HG03039 (cell line): ENCODE data around the gene S100Z.
"Not testable (repeated sequence)": the region's sequence is repeated elsewhere in the genome, so short reads cannot be mapped to it uniquely, and the experiment has no call there.

Experiments used
- ATAC-seq: cut with Tn5 transposase; IDR thresholded peaks from one replicate; pipeline ENCODE4 v1.9.1; 2021; ENCODE audit warnings: mild to moderate bottlenecking, moderate library complexity; ENCODE audit not compliant: unreplicated experiment

S100Z gene

GRCh38 chr5:76849419-76850291, at the start of gene S100Z:
TSS of gene S100Z (plus strand) at chr5:76850014. CDS start at chr5:76875360, 25,346 bp downstream.
- no peak for ATAC-seq

GRCh38 chr5:76800579-76800978, 49.2 kb upstream of the S100Z start:
- ATAC-seq: no peak

GRCh38 chr5:76801159-76801802, 48.5 kb upstream of the S100Z start:
- ATAC-seq: no peak

- no peak for ATAC-seq
These were observed 48.0 kb upstream of the S100Z start for GRCh38 chr5:76801803-76802195.

- ATAC-seq: no peak
These were observed 45.5 kb upstream of the S100Z start for GRCh38 chr5:76804266-76804665.

GRCh38 chr5:76805821-76806505, 43.9 kb upstream of the S100Z start:
- ATAC-seq: no peak

- no peak for ATAC-seq
These were observed 42.5 kb upstream of the S100Z start for GRCh38 chr5:76807296-76807695.

- no peak for ATAC-seq
These were observed 41.6 kb upstream of the S100Z start for GRCh38 chr5:76808141-76808691.

- no peak for ATAC-seq
These were observed 40.7 kb upstream of the S100Z start for GRCh38 chr5:76809141-76809540.

- no peak for ATAC-seq
These were observed 39.6 kb upstream of the S100Z start for GRCh38 chr5:76810236-76810635.

GRCh38 chr5:76811214-76811613, 38.6 kb upstream of the S100Z start:
- ATAC-seq: no peak

- not testable (repeated sequence) for ATAC-seq
These were observed 37.6 kb upstream of the S100Z start for GRCh38 chr5:76812209-76812608.

GRCh38 chr5:76813982-76814562, 35.7 kb upstream of the S100Z start:
- no peak for ATAC-seq

GRCh38 chr5:76816110-76816831, 33.5 kb upstream of the S100Z start:
- no peak for ATAC-seq

GRCh38 chr5:76818844-76819831, 30.7 kb upstream of the S100Z start, which contains the start of gene F2RL1:
TSS of gene F2RL1 (plus strand) at chr5:76819030. CDS start at chr5:76819183, 153 bp downstream.
- ATAC-seq: no peak

- no peak for ATAC-seq
These were observed 29.8 kb upstream of the S100Z start for GRCh38 chr5:76819851-76820525.

GRCh38 chr5:76820526-76820890, 29.3 kb upstream of the S100Z start:
- no peak for ATAC-seq

GRCh38 chr5:76821136-76821535, 28.7 kb upstream of the S100Z start:
- ATAC-seq: no peak
